Bronchial epithelial cell (primary cell): ENCODE measurements around the gene CD247. TPM values are rescaled to one million over a fixed set of nuclear protein-coding genes. Genes with fewer than 3 reads are reported as not detected.

ENCODE experiments used
- DNase-seq: peaks from one replicate; pipeline ENCODE4 v3.0.0-alpha.2; 2010; ENCODE audit warnings: low read depth
- FAIRE-seq: peaks from 2 replicates; lab custom pipeline; 2011; peaks lifted over from hg19 to GRCh38; lab: Jason Lieb, UNC
- H3K27me3 ChIP-seq: 2 replicates; pipeline ENCODE4 v1.5.1; 2011; ENCODE audit warnings: low read length; ENCODE audit not compliant: control insufficient read depth, insufficient read depth
- H3K36me3 ChIP-seq: 2 replicates; pipeline ENCODE4 v1.5.1; 2011; ENCODE audit warnings: low read length; ENCODE audit not compliant: control insufficient read depth, insufficient read depth
- H3K4me3 ChIP-seq: 2 replicates; pipeline ENCODE4 v1.5.1; 2011; ENCODE audit warnings: mild to moderate bottlenecking, low read depth, low read length, control low read depth
- CTCF ChIP-seq: IDR thresholded peaks from 2 replicates; pipeline ENCODE4 v1.5.1; 2011; ENCODE audit warnings: mild to moderate bottlenecking, moderate library complexity, low read length, control low read depth, inconsistent platforms; ENCODE audit not compliant: insufficient read depth, severe bottlenecking
- total RNA-seq: library from RNA; depleted of rRNA; stranded (reverse); fragments of >200 nt; gene quantifications from 2 replicates; pipeline ENCODE4 v1.2.1, GENCODE V29; 2014

Gene CD247
- total RNA-seq, 1 donor from 2014 or later: not detected

GRCh38 chr1:167553136-167554027 is 35.1 kb upstream of the CD247 start, which contains the start of gene CREG1:
Gene CREG1, minus strand, starts transcription at chr1:167553762.
- FAIRE-seq (no peak), DNase-seq (peak; percentile 83)
- Histone ChIP-seq H3K27me3 (no peaks in the 10 kb centered on the region), H3K36me3 (peaks cover 2% of the 10 kb centered on the region), H3K4me3 (peak within 1 kb of the TSS; percentile 67)
- TF ChIP-seq CTCF: no peak

GRCh38 chr1:167551362-167551761 is 33.0 kb upstream of the CD247 start:
- FAIRE-seq (no peak), DNase-seq (no peak)
- H3K36me3 ChIP-seq: peaks cover 2% of the 10 kb centered on the region
- no peak overlapping the region for H3K4me3 ChIP-seq
- TF ChIP-seq CTCF: no peak
- H3K27me3 ChIP-seq: no peaks in the 10 kb centered on the region

GRCh38 chr1:167548059-167548932 is 30.0 kb upstream of the CD247 start:
- FAIRE-seq (no peak), DNase-seq (peak; percentile 70)
- Histone ChIP-seq H3K27me3 (no peaks in the 10 kb centered on the region), H3K4me3 (no peak overlapping the region), H3K36me3 (peaks cover 2% of the 10 kb centered on the region)
- TF ChIP-seq CTCF: no peak

- no peak for TF ChIP-seq CTCF
- no peak for FAIRE-seq
- H3K36me3 ChIP-seq: no peaks in the 10 kb centered on the region
These were observed 28.6 kb upstream of the CD247 start for GRCh38 chr1:167546935-167547334.

GRCh38 chr1:167545349-167545748 is 27.0 kb upstream of the CD247 start:
- DNase-seq: no peak
- no peak overlapping the region for H3K4me3 ChIP-seq
- no peak for TF ChIP-seq CTCF
- no peak for FAIRE-seq
- no peaks in the 10 kb centered on the region for H3K27me3 ChIP-seq
- H3K36me3 ChIP-seq: no peaks in the 10 kb centered on the region

More at GRCh38 chr1:167546935-167547334, 28.6 kb upstream of the CD247 start:
- no peak for DNase-seq
- H3K27me3 ChIP-seq: no peaks in the 10 kb centered on the region
- no peak overlapping the region for H3K4me3 ChIP-seq
